OCI-LY3 (cell line): ENCODE measurements around the gene EMC7.

Source experiments
- H2AFZ ChIP-seq: fragments of 200-600, 300-600 bp; shearing (Covaris generic); 2 replicates; pipeline ENCODE4 v1.6.0; 2014; ENCODE audit warnings: antibody characterized with exemption, low read depth, low read length
- H3K27ac ChIP-seq: fragments of 200-600, 300-600 bp; sonication (generic); 2 replicates; pipeline ENCODE4 v1.5.1; 2014; ENCODE audit warnings: mild to moderate bottlenecking, low read length, moderate library complexity, mixed read lengths
- H3K27me3 ChIP-seq: fragments of 200-600, 300-600 bp; sonication (generic); 2 replicates; pipeline ENCODE4 v1.6.1; 2014; ENCODE audit warnings: low read depth, low read length, mixed read lengths
- H3K36me3 ChIP-seq: fragments of 200-600, 300-600 bp; sonication (generic); replicated peaks from 2 replicates; pipeline ENCODE3; 2014; ENCODE audit warnings: low read depth, low read length, mixed read lengths
- H3K4me1 ChIP-seq: fragments of 300-600, 200-600 bp; sonication (generic); 2 replicates; pipeline ENCODE4 v1.6.1; 2014; ENCODE audit warnings: low read length, mixed read lengths
- H3K4me2 ChIP-seq: fragments of 200-600, 300-600 bp; sonication (generic); 2 replicates; pipeline ENCODE4 v1.6.1; 2014; ENCODE audit warnings: low read length, mixed read lengths
- H3K4me3 ChIP-seq: fragments of 300-600, 200-600 bp; sonication (generic); 2 replicates; pipeline ENCODE4 v1.5.1; 2014; ENCODE audit warnings: antibody characterized with exemption, mild to moderate bottlenecking, low read length, moderate library complexity
- H3K79me2 ChIP-seq: fragments of 300-600, 200-600 bp; shearing (Covaris generic); 2 replicates; pipeline ENCODE4 v1.6.1; 2014; ENCODE audit warnings: mild to moderate bottlenecking, low read length, mixed read lengths
- H3K9ac ChIP-seq: fragments of 300-600, 200-600 bp; shearing (Covaris generic); 2 replicates; pipeline ENCODE4 v1.6.0; 2014; ENCODE audit warnings: mild to moderate bottlenecking, low read length, moderate library complexity
- H3K9me3 ChIP-seq: fragments of 200-600, 300-600 bp; shearing (Covaris generic); 2 replicates; pipeline ENCODE4 v1.6.1; 2014; ENCODE audit warnings: low read length, mixed read lengths; ENCODE audit not compliant: insufficient read depth
- H4K20me1 ChIP-seq: fragments of 200-600, 300-600 bp; sonication (generic); 2 replicates; pipeline ENCODE4 v1.6.1; 2016; ENCODE audit warnings: low read length, mixed read lengths; ENCODE audit not compliant: insufficient read depth
- CTCF ChIP-seq: fragments of 200-600, 300-600 bp; sonication (generic); IDR thresholded peaks from 2 replicates; pipeline ENCODE4 v1.5.1; 2014; ENCODE audit warnings: antibody characterized with exemption, low read length, low read depth
- EZH2phosphoT487 ChIP-seq: fragments of 200-600 bp; shearing (Covaris generic); IDR thresholded peaks from 2 replicates; pipeline ENCODE4 v1.6.1; 2018; ENCODE audit warnings: antibody characterized with exemption, mixed run types, low read depth

The EMC7 gene

GRCh38 chr15:34107315-34107714, 5.7 kb upstream of the EMC7 start:
- Histone ChIP-seq H3K9me3 (0 out of 2 replicates have a peak, but pooled peaks cover 6% of the 10 kb centered on the region), H4K20me1 (no peaks in the 10 kb centered on the region), H3K4me1 (peaks cover 4% of the 10 kb centered on the region), H2AFZ (no peak overlapping the region), H3K27me3 (no peaks in the 10 kb centered on the region), H3K9ac (no peak overlapping the region), H3K27ac (no peak overlapping the region), H3K4me2 (no peak overlapping the region), H3K79me2 (peaks cover 12% of the 10 kb centered on the region), H3K36me3 (peaks cover 16% of the 10 kb centered on the region), H3K4me3 (no peak overlapping the region)
- TF ChIP-seq EZH2phosphoT487 (no peak), CTCF (no peak)

GRCh38 chr15:34106423-34106822, 4.8 kb upstream of the EMC7 start:
- H3K9ac ChIP-seq: no peak overlapping the region
- H2AFZ ChIP-seq: no peak overlapping the region
- H4K20me1 ChIP-seq: no peaks in the 10 kb centered on the region
- H3K79me2 ChIP-seq: peaks cover 18% of the 10 kb centered on the region
- no peak overlapping the region for H3K4me2 ChIP-seq
- no peaks in the 10 kb centered on the region for H3K27me3 ChIP-seq
- TF ChIP-seq EZH2phosphoT487 (no peak), CTCF (no peak)
- H3K36me3 ChIP-seq: peaks cover 16% of the 10 kb centered on the region
- H3K27ac ChIP-seq: no peak overlapping the region
- no peak overlapping the region for H3K4me3 ChIP-seq
- H3K9me3 ChIP-seq: 0 out of 2 replicates have a peak, but pooled peaks cover 6% of the 10 kb centered on the region
- peaks cover 6% of the 10 kb centered on the region for H3K4me1 ChIP-seq

- Histone ChIP-seq H3K4me3 (peak overlapping the region; percentile 90), H3K4me1 (peaks cover 14% of the 10 kb centered on the region), H3K4me2 (peak overlapping the region; percentile 81), H4K20me1 (no peaks in the 10 kb centered on the region), H3K79me2 (peaks cover 59% of the 10 kb centered on the region), H3K9ac (peak overlapping the region; percentile 86), H3K36me3 (peaks cover 16% of the 10 kb centered on the region), H3K27ac (peak overlapping the region; percentile 73), H3K27me3 (no peaks in the 10 kb centered on the region), H2AFZ (peak overlapping the region; percentile 95), H3K9me3 (0 out of 2 replicates have a peak, but pooled peaks cover 6% of the 10 kb centered on the region)
- TF ChIP-seq CTCF (no peak), EZH2phosphoT487 (no peak)
These were observed 688 bp upstream of the EMC7 start for GRCh38 chr15:34102175-34102925.

GRCh38 chr15:34099914-34100313, 1.7 kb downstream of the EMC7 start:
- H2AFZ ChIP-seq: no peak overlapping the region
- no peak overlapping the region for H3K27ac ChIP-seq
- H3K4me3 ChIP-seq: peak overlapping the region; percentile 90; the same call in 1 of the 2 replicates
- H3K4me2 ChIP-seq: peak overlapping the region; percentile 90
- no peaks in the 10 kb centered on the region for H3K27me3 ChIP-seq
- H4K20me1 ChIP-seq: no peaks in the 10 kb centered on the region
- 0 out of 2 replicates have a peak, but pooled peaks cover 6% of the 10 kb centered on the region for H3K9me3 ChIP-seq
- peaks cover 18% of the 10 kb centered on the region for H3K36me3 ChIP-seq
- H3K4me1 ChIP-seq: peaks cover 14% of the 10 kb centered on the region
- TF ChIP-seq EZH2phosphoT487 (no peak), CTCF (no peak)
- peaks cover 72% of the 10 kb centered on the region for H3K79me2 ChIP-seq
- no peak overlapping the region for H3K9ac ChIP-seq
